ENCODE data around the gene CHM.
"Not testable (repeated sequence)": the region's sequence is repeated elsewhere in the genome, so short reads cannot be mapped to it uniquely, and the experiment has no call there.

CHM gene

DNA sequence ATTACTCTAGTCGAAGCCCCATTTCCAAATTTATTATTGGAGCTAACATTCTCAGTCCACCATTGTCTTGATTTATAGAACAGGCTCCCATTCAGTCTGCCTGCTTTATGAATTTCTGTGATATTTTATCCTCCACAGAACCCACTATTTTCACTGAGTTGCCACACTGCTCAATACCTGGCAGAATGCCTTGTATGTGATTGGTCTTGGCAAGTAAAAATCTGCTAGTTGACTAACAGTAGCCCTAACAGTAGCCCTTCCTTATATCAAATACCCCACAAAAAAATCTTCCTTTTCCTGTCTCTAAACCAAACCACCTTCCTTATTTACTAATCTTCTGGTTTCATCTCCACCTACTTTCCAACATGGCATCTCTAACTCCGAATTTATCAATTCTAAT lies 82.6 kb downstream of the CHM start:
- H3K36me3 ChIP-seq (ENCODE audit: low read depth): no peaks in the 10 kb centered on the region
- no peak overlapping the region for H3K4me3 ChIP-seq (ENCODE audit: severe bottlenecking)
- H3K27me3 ChIP-seq (ENCODE audit: insufficient read depth, poor library complexity, severe bottlenecking): no peaks in the 10 kb centered on the region
- no peak overlapping the region for H3K27ac ChIP-seq (ENCODE audit: poor library complexity, severe bottlenecking)
- no peaks in the 10 kb centered on the region for H3K9me3 ChIP-seq (ENCODE audit: severe bottlenecking)
- H3K4me1 ChIP-seq (ENCODE audit: insufficient read depth, poor library complexity, severe bottlenecking): no peaks in the 10 kb centered on the region
- TF ChIP-seq, protein P1, sequence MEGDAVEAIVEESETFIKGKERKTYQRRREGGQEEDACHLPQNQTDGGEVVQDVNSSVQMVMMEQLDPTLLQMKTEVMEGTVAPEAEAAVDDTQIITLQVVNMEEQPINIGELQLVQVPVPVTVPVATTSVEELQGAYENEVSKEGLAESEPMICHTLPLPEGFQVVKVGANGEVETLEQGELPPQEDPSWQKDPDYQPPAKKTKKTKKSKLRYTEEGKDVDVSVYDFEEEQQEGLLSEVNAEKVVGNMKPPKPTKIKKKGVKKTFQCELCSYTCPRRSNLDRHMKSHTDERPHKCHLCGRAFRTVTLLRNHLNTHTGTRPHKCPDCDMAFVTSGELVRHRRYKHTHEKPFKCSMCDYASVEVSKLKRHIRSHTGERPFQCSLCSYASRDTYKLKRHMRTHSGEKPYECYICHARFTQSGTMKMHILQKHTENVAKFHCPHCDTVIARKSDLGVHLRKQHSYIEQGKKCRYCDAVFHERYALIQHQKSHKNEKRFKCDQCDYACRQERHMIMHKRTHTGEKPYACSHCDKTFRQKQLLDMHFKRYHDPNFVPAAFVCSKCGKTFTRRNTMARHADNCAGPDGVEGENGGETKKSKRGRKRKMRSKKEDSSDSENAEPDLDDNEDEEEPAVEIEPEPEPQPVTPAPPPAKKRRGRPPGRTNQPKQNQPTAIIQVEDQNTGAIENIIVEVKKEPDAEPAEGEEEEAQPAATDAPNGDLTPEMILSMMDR (IDR thresholded peaks at IDR 0.05; ENCODE audit: poor library complexity, severe bottlenecking): no peak
- ATAC-seq (ENCODE audit: low read depth) (no peak), DNase-seq (ENCODE audit: low spot score) (no peak)

DNA sequence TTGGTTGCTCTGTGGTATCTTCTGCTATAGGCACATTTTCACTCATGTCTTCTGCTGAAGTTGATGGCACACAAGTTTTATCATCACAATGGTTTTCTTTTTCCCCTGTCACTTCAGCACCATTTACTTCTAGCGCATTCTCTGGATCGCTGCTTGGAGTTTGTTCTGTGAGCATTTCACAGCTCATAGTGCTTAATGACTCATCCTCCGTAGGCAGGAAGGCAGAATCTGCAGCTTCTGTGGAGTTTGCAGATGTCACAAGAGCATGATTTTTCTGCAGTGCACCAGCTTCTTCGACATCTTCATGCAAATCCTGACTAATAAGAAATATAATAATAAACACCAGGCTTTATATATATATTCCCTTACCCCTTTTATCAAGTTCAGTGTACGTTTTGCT lies 83.6 kb downstream of the CHM start:
- no peaks in the 10 kb centered on the region for H3K36me3 ChIP-seq (ENCODE audit: low read depth)
- TF ChIP-seq, protein P1 (IDR thresholded peaks at IDR 0.05; ENCODE audit: poor library complexity, severe bottlenecking): no peak
- no peak overlapping the region for H3K4me3 ChIP-seq (ENCODE audit: severe bottlenecking)
- no peaks in the 10 kb centered on the region for H3K27me3 ChIP-seq (ENCODE audit: insufficient read depth, poor library complexity, severe bottlenecking)
- ATAC-seq (ENCODE audit: low read depth) (no peak), DNase-seq (ENCODE audit: low spot score) (no peak)
- no peaks in the 10 kb centered on the region for H3K4me1 ChIP-seq (ENCODE audit: insufficient read depth, poor library complexity, severe bottlenecking)
- no peak overlapping the region for H3K27ac ChIP-seq (ENCODE audit: poor library complexity, severe bottlenecking)
- no peaks in the 10 kb centered on the region for H3K9me3 ChIP-seq (ENCODE audit: severe bottlenecking)

DNA sequence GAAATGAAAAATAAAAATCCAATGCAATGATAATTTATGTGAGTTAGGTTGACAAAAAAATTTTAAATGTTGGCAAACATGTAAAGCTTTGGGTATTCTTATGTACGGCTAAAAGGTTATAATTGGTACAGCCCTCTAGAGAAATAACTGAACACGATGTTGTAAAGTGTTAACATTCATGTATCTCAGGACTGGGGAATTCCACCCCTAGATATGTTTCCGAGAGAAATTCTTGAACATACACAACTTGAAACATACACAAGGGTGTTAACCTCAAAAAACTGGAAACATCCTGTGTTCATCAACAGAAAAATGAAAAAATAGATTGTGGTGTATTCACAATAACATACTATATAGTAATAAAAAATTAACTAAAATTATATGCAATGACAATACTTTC lies 91.8 kb downstream of the CHM start:
- H3K4me3 ChIP-seq (ENCODE audit: severe bottlenecking): no peak overlapping the region
- H3K36me3 ChIP-seq (ENCODE audit: low read depth): 0 out of 2 replicates have a peak, but pooled peaks cover 3% of the 10 kb centered on the region
- DNase-seq (ENCODE audit: low spot score) (no peak), ATAC-seq (ENCODE audit: low read depth) (no peak)
- H3K27ac ChIP-seq (ENCODE audit: poor library complexity, severe bottlenecking): no peak overlapping the region
- no peaks in the 10 kb centered on the region for H3K27me3 ChIP-seq (ENCODE audit: insufficient read depth, poor library complexity, severe bottlenecking)
- no peaks in the 10 kb centered on the region for H3K9me3 ChIP-seq (ENCODE audit: severe bottlenecking)
- TF ChIP-seq, protein P1 (IDR thresholded peaks at IDR 0.05; ENCODE audit: poor library complexity, severe bottlenecking): no peak
- no peaks in the 10 kb centered on the region for H3K4me1 ChIP-seq (ENCODE audit: insufficient read depth, poor library complexity, severe bottlenecking)

DNA sequence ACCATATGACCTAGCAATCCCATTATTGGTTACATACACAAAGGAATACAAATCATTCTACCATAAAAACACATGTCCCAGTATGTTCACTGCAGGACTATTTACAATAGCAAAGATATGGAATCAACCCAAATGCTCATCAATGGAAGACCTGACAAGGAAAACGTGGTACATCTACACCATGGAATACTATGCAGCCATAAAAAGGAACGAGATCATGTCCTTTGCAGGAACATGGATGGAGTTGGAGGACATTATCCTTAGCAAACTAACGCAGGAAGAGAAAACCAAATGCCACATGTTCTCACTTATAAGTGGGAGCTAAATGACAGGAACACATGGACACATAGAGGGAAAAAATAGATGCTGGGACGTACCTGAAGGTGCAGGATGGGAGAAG lies 102.6 kb downstream of the CHM start:
- H3K27ac ChIP-seq (ENCODE audit: poor library complexity, severe bottlenecking); H3K4me3 ChIP-seq (ENCODE audit: severe bottlenecking); H3K36me3 ChIP-seq (ENCODE audit: low read depth); H3K4me1 ChIP-seq (ENCODE audit: insufficient read depth, poor library complexity, severe bottlenecking); DNase-seq (ENCODE audit: low spot score); ATAC-seq (ENCODE audit: low read depth); H3K9me3 ChIP-seq (ENCODE audit: severe bottlenecking); H3K27me3 ChIP-seq (ENCODE audit: insufficient read depth, poor library complexity, severe bottlenecking): not testable (repeated sequence)

DNA sequence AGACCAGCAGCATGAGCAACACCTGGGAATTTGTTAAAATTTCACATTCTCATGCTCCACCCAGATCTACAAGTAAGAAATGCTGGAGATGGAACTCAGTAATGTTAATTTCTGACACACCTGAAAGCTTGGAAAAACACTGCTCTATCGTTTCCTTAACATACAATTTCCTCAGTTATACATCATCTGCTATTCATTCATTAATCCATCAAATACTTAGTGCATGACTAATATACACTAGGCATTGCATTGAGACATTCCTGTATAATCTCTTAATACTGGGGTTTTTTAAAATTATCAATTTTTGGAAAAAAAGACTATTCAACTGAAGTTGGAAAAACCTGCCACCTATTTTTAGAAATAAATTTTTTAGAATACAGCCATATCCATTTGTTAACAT lies 106.1 kb downstream of the CHM start:
- DNase-seq (ENCODE audit: low spot score): no peak
- H3K9me3 ChIP-seq (ENCODE audit: severe bottlenecking): no peaks in the 10 kb centered on the region
- H3K4me3 ChIP-seq (ENCODE audit: severe bottlenecking): no peak overlapping the region
- H3K36me3 ChIP-seq (ENCODE audit: low read depth): no peaks in the 10 kb centered on the region
- peak; percentile 40; the same call in 1 of the 3 replicates for ATAC-seq (ENCODE audit: low read depth)
- no peak overlapping the region for H3K27ac ChIP-seq (ENCODE audit: poor library complexity, severe bottlenecking)
- TF ChIP-seq, protein P1 (IDR thresholded peaks at IDR 0.05; ENCODE audit: poor library complexity, severe bottlenecking): no peak
- H3K4me1 ChIP-seq (ENCODE audit: insufficient read depth, poor library complexity, severe bottlenecking): no peaks in the 10 kb centered on the region
- H3K27me3 ChIP-seq (ENCODE audit: insufficient read depth, poor library complexity, severe bottlenecking): no peaks in the 10 kb centered on the region

DNA sequence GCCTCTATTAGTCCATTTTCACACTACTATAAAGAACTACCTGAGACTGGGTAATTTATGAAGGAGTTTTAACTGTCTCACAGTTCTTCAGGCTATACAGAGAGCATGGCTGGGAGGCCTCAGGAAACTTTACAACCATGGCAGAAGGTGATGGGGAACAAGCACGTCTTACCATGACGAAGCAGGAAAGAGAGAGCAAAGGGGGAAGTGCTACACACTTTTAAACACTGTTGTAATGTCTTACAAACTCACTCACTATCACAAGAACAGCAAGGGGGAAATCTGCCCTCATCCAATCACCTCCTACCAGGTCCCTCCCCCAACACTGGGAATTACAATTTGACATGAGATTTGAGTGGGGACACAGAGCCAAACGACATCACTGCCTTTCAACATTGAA lies 107.4 kb downstream of the CHM start:
- H3K36me3 ChIP-seq (ENCODE audit: low read depth); H3K27me3 ChIP-seq (ENCODE audit: insufficient read depth, poor library complexity, severe bottlenecking); H3K4me3 ChIP-seq (ENCODE audit: severe bottlenecking); ATAC-seq (ENCODE audit: low read depth); H3K4me1 ChIP-seq (ENCODE audit: insufficient read depth, poor library complexity, severe bottlenecking); H3K9me3 ChIP-seq (ENCODE audit: severe bottlenecking); DNase-seq (ENCODE audit: low spot score); H3K27ac ChIP-seq (ENCODE audit: poor library complexity, severe bottlenecking): not testable (repeated sequence)

DNA sequence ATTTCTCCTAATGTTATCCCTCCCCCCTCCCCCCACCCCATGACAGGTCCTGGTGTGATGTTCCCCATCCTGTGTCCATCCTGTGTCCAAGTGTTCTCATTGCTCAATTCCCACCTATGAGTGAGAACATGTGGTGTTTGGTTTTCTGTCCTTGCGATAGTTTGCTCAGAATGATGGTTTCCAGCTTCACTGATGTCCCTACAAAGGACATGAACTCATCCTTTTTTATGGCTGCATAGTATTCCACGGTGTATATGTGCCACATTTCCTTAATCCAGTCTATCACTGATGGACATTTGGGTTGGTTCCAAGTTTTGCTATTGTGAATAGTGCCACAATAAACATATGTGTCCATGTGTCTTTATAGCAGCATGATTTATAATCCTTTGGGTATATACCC lies 113.0 kb downstream of the CHM start:
- H3K9me3 ChIP-seq (ENCODE audit: severe bottlenecking); H3K27ac ChIP-seq (ENCODE audit: poor library complexity, severe bottlenecking); H3K27me3 ChIP-seq (ENCODE audit: insufficient read depth, poor library complexity, severe bottlenecking); H3K4me1 ChIP-seq (ENCODE audit: insufficient read depth, poor library complexity, severe bottlenecking); H3K4me3 ChIP-seq (ENCODE audit: severe bottlenecking); DNase-seq (ENCODE audit: low spot score); H3K36me3 ChIP-seq (ENCODE audit: low read depth); ATAC-seq (ENCODE audit: low read depth): not testable (repeated sequence)
